Measurements from ENCODE around the gene PSME3.
"Not testable (repeated sequence)": the region's sequence is repeated elsewhere in the genome, so short reads cannot be mapped to it uniquely, and the experiment has no call there.

Gene PSME3

GRCh38 chr17:42856093-42856492 is 22.9 kb downstream of the PSME3 start:
- not testable (repeated sequence) for H3K27me3 ChIP-seq (replicated peaks; ENCODE audit: control insufficient read depth, insufficient read depth, low read length, poor library complexity, severe bottlenecking); DNase-seq; H3K9me3 ChIP-seq (ENCODE audit: control insufficient read depth, low read length); H3K27ac ChIP-seq (ENCODE audit: insufficient read depth, low read length, poor library complexity, severe bottlenecking); H3K4me3 ChIP-seq (ENCODE audit: insufficient read depth, low read depth, low read length, poor library complexity, severe bottlenecking); H3K4me1 ChIP-seq (ENCODE audit: control insufficient read depth, insufficient read depth, low read length, poor library complexity, severe bottlenecking); H3K36me3 ChIP-seq (ENCODE audit: control insufficient read depth, insufficient read depth, low read length)

DNA sequence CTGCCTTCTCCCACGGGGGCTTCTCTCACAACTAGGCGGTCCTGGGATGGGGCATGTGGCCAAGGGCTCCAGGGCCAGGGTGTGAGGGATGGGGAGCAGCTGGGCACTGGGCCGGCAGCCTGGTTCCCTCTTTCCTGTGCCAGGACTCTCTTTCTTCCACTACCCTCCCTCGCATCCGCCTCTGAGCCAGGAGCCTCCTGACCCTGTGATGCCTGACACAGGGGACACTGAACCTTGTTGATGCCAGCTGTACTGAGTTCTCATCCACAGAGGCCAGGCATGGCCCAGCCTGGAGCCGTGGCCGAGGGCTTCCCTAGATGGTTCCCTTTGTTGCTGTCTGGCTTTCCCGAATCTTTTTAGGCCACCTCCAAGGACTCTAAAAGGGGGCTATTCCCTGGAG is 23.3 kb downstream of the PSME3 start:
- H3K27me3 ChIP-seq (replicated peaks; ENCODE audit: control insufficient read depth, insufficient read depth, low read length, poor library complexity, severe bottlenecking); DNase-seq; H3K4me1 ChIP-seq (ENCODE audit: control insufficient read depth, insufficient read depth, low read length, poor library complexity, severe bottlenecking); H3K36me3 ChIP-seq (ENCODE audit: control insufficient read depth, insufficient read depth, low read length); H3K4me3 ChIP-seq (ENCODE audit: insufficient read depth, low read depth, low read length, poor library complexity, severe bottlenecking); H3K9me3 ChIP-seq (ENCODE audit: control insufficient read depth, low read length); H3K27ac ChIP-seq (ENCODE audit: insufficient read depth, low read length, poor library complexity, severe bottlenecking): not testable (repeated sequence)

- Histone ChIP-seq H3K9me3 (ENCODE audit: control insufficient read depth, low read length) (no peaks in the 10 kb centered on the region), H3K27me3 (replicated peaks; ENCODE audit: control insufficient read depth, insufficient read depth, low read length, poor library complexity, severe bottlenecking) (no peaks in the 10 kb centered on the region), H3K4me3 (ENCODE audit: insufficient read depth, low read depth, low read length, poor library complexity, severe bottlenecking) (no peak overlapping the region), H3K36me3 (ENCODE audit: control insufficient read depth, insufficient read depth, low read length) (no peaks in the 10 kb centered on the region), H3K27ac (ENCODE audit: insufficient read depth, low read length, poor library complexity, severe bottlenecking) (no peak overlapping the region), H3K4me1 (ENCODE audit: control insufficient read depth, insufficient read depth, low read length, poor library complexity, severe bottlenecking) (no peaks in the 10 kb centered on the region)
- no peak for DNase-seq
Measured at GRCh38 chr17:42857389-42857788, 24.2 kb downstream of the PSME3 start.

GRCh38 chr17:42865638-42866094 is 32.5 kb downstream of the PSME3 start:
- Histone ChIP-seq H3K4me3 (ENCODE audit: insufficient read depth, low read depth, low read length, poor library complexity, severe bottlenecking) (no peak overlapping the region), H3K27ac (ENCODE audit: insufficient read depth, low read length, poor library complexity, severe bottlenecking) (no peak overlapping the region), H3K4me1 (ENCODE audit: control insufficient read depth, insufficient read depth, low read length, poor library complexity, severe bottlenecking) (no peaks in the 10 kb centered on the region), H3K9me3 (ENCODE audit: control insufficient read depth, low read length) (no peaks in the 10 kb centered on the region), H3K27me3 (replicated peaks; ENCODE audit: control insufficient read depth, insufficient read depth, low read length, poor library complexity, severe bottlenecking) (no peaks in the 10 kb centered on the region), H3K36me3 (ENCODE audit: control insufficient read depth, insufficient read depth, low read length) (no peaks in the 10 kb centered on the region)
- no peak for DNase-seq

DNA sequence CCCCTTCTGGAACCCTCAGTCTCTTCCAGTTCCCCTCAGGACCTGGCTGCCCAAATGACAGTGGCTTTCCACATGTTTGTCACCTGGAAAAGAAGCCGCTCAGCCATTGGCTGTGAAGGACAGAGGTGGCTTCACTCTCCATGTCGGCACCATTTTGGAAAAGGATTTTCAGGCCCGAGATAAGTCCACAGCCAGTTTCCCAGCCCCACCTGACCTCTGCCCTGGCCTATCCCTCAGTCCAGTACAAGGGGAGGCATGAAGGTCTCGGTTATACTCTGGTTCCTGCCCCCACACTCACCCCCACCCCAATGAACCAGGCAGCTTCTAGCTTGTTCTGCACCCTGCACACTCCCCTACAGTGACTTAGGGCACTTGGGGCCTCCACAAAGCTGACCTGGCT is 33.0 kb downstream of the PSME3 start:
- Histone ChIP-seq H3K36me3 (ENCODE audit: control insufficient read depth, insufficient read depth, low read length) (no peaks in the 10 kb centered on the region), H3K27ac (ENCODE audit: insufficient read depth, low read length, poor library complexity, severe bottlenecking) (no peak overlapping the region), H3K4me1 (ENCODE audit: control insufficient read depth, insufficient read depth, low read length, poor library complexity, severe bottlenecking) (no peaks in the 10 kb centered on the region), H3K27me3 (replicated peaks; ENCODE audit: control insufficient read depth, insufficient read depth, low read length, poor library complexity, severe bottlenecking) (no peaks in the 10 kb centered on the region), H3K9me3 (ENCODE audit: control insufficient read depth, low read length) (no peaks in the 10 kb centered on the region), H3K4me3 (ENCODE audit: insufficient read depth, low read depth, low read length, poor library complexity, severe bottlenecking) (no peak overlapping the region)
- no peak for DNase-seq

DNA sequence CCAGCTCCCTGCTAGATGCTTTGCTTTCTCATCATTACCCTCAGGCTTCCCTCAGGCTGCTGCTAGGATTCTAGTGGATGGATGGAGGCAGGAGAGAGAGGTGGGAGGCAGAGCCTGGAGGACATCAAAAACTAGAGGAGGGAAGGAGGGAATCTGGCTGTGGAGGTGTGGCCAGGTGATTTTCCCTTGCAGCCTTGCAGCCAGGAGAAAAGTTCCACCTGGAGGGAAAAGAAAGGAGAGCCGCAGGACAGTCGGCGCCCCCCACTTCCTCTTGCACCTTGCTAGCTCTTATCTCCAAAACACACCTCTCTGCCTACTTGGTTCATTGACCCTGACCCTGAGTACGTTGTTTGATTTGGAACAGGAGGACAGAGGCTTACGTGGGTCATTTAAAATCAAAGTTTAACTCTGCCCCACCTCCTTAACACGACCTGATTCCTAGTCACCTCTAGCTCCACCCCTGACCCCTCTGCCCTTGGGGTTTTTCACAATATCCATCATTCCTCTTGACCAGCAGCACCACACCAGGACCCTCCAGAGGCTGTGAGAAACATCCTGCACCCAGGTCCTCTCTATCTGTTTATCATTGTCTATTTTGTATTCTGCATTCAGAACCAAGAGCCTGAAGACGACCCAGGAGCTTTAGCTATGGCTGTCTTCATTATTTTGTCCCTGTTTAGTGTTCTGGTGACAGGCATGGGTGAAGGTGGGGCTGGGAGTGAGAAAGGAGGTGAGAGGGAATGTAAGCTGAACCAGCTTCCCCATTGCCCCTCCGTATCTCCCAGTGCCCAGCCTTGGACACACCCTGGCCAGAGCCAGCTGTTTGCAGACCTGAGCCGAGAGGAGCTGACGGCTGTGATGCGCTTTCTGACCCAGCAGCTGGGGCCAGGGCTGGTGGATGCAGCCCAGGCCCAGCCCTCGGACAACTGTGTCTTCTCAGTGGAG is 33.7 kb downstream of the PSME3 start:
- H3K9me3 ChIP-seq (ENCODE audit: control insufficient read depth, low read length): no peaks in the 10 kb centered on the region
- no peaks in the 10 kb centered on the region for H3K4me1 ChIP-seq (ENCODE audit: control insufficient read depth, insufficient read depth, low read length, poor library complexity, severe bottlenecking)
- no peak overlapping the region for H3K4me3 ChIP-seq (ENCODE audit: insufficient read depth, low read depth, low read length, poor library complexity, severe bottlenecking)
- no peak overlapping the region for H3K27ac ChIP-seq (ENCODE audit: insufficient read depth, low read length, poor library complexity, severe bottlenecking)
- DNase-seq: no peak
- H3K36me3 ChIP-seq (ENCODE audit: control insufficient read depth, insufficient read depth, low read length): no peaks in the 10 kb centered on the region
- no peaks in the 10 kb centered on the region for H3K27me3 ChIP-seq (replicated peaks; ENCODE audit: control insufficient read depth, insufficient read depth, low read length, poor library complexity, severe bottlenecking)

DNA sequence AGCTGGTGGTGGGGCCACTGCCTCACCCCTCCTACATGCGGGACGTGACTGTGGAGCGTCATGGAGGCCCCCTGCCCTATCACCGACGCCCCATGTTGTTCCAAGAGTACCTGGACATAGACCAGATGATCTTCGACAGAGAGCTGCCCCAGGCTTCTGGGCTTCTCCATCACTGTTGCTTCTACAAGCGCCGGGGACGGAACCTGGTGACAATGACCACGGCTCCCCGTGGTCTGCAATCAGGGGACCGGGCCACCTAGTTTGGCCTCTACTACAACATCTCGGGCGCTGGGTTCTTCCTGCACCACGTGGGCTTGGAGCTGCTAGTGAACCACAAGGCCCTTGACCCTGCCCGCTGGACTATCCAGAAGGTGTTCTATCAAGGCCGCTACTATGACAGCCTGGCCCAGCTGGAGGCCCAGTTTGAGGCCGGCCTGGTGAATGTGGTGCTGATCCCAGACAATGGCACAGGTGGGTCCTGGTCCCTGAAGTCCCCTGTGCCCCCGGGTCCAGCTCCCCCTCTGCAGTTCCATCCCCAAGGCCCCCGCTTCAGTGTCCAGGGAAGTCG is 34.6 kb downstream of the PSME3 start:
- H3K9me3 ChIP-seq (ENCODE audit: control insufficient read depth, low read length); H3K4me3 ChIP-seq (ENCODE audit: insufficient read depth, low read depth, low read length, poor library complexity, severe bottlenecking); H3K27me3 ChIP-seq (replicated peaks; ENCODE audit: control insufficient read depth, insufficient read depth, low read length, poor library complexity, severe bottlenecking); H3K4me1 ChIP-seq (ENCODE audit: control insufficient read depth, insufficient read depth, low read length, poor library complexity, severe bottlenecking); DNase-seq; H3K36me3 ChIP-seq (ENCODE audit: control insufficient read depth, insufficient read depth, low read length); H3K27ac ChIP-seq (ENCODE audit: insufficient read depth, low read length, poor library complexity, severe bottlenecking): not testable (repeated sequence)

- Histone ChIP-seq H3K9me3 (ENCODE audit: control insufficient read depth, low read length) (no peaks in the 10 kb centered on the region), H3K4me3 (ENCODE audit: insufficient read depth, low read depth, low read length, poor library complexity, severe bottlenecking) (no peak overlapping the region), H3K36me3 (ENCODE audit: control insufficient read depth, insufficient read depth, low read length) (no peaks in the 10 kb centered on the region), H3K27ac (ENCODE audit: insufficient read depth, low read length, poor library complexity, severe bottlenecking) (no peak overlapping the region), H3K27me3 (replicated peaks; ENCODE audit: control insufficient read depth, insufficient read depth, low read length, poor library complexity, severe bottlenecking) (no peaks in the 10 kb centered on the region), H3K4me1 (ENCODE audit: control insufficient read depth, insufficient read depth, low read length, poor library complexity, severe bottlenecking) (no peaks in the 10 kb centered on the region)
- DNase-seq: no peak
Measured at GRCh38 chr17:42868338-42868737, 35.1 kb downstream of the PSME3 start.

- Histone ChIP-seq H3K4me3 (ENCODE audit: insufficient read depth, low read depth, low read length, poor library complexity, severe bottlenecking) (no peak overlapping the region), H3K27me3 (replicated peaks; ENCODE audit: control insufficient read depth, insufficient read depth, low read length, poor library complexity, severe bottlenecking) (no peaks in the 10 kb centered on the region), H3K27ac (ENCODE audit: insufficient read depth, low read length, poor library complexity, severe bottlenecking) (no peak overlapping the region), H3K36me3 (ENCODE audit: control insufficient read depth, insufficient read depth, low read length) (no peaks in the 10 kb centered on the region), H3K4me1 (ENCODE audit: control insufficient read depth, insufficient read depth, low read length, poor library complexity, severe bottlenecking) (no peaks in the 10 kb centered on the region), H3K9me3 (ENCODE audit: control insufficient read depth, low read length) (no peaks in the 10 kb centered on the region)
- DNase-seq: no peak
Measured at GRCh38 chr17:42871647-42872046, 38.5 kb downstream of the PSME3 start.

GRCh38 chr17:42872251-42872965 is 39.2 kb downstream of the PSME3 start:
- H3K4me1 ChIP-seq (ENCODE audit: control insufficient read depth, insufficient read depth, low read length, poor library complexity, severe bottlenecking): no peaks in the 10 kb centered on the region
- H3K36me3 ChIP-seq (ENCODE audit: control insufficient read depth, insufficient read depth, low read length): no peaks in the 10 kb centered on the region
- DNase-seq: no peak
- no peak overlapping the region for H3K27ac ChIP-seq (ENCODE audit: insufficient read depth, low read length, poor library complexity, severe bottlenecking)
- no peak overlapping the region for H3K4me3 ChIP-seq (ENCODE audit: insufficient read depth, low read depth, low read length, poor library complexity, severe bottlenecking)
- H3K27me3 ChIP-seq (replicated peaks; ENCODE audit: control insufficient read depth, insufficient read depth, low read length, poor library complexity, severe bottlenecking): no peaks in the 10 kb centered on the region
- H3K9me3 ChIP-seq (ENCODE audit: control insufficient read depth, low read length): no peaks in the 10 kb centered on the region
